ENCODE results near the gene PPP3CA. TPM values are rescaled to one million over a fixed set of nuclear protein-coding genes. Genes with fewer than 3 reads are reported as not detected.

The PPP3CA gene
- total RNA-seq, 1 donor from 2014 or later, result 78.8 TPM

DNA sequence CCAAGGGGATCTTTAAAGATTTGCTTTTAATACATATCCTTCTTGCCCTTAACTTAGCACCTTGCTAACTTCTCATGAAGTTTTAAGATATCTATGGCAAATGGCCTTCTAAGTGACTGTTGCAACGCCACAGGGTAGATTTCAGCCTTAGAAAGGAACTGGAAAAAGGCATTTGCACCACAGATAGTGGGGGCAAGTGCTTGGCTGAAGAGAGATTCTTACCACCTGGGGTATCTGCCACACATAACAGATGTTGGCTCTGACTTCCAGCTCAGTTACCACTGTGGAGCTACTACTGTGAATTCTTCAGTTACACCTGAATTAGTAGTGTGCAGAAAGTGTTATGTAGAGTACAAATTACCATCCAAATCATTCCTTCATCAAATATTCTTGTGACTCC, 302.6 kb downstream of the PPP3CA start:
- no peaks in the 10 kb centered on the region for H3K9me3 Mint-ChIP-seq
- TF ChIP-seq, protein P1, sequence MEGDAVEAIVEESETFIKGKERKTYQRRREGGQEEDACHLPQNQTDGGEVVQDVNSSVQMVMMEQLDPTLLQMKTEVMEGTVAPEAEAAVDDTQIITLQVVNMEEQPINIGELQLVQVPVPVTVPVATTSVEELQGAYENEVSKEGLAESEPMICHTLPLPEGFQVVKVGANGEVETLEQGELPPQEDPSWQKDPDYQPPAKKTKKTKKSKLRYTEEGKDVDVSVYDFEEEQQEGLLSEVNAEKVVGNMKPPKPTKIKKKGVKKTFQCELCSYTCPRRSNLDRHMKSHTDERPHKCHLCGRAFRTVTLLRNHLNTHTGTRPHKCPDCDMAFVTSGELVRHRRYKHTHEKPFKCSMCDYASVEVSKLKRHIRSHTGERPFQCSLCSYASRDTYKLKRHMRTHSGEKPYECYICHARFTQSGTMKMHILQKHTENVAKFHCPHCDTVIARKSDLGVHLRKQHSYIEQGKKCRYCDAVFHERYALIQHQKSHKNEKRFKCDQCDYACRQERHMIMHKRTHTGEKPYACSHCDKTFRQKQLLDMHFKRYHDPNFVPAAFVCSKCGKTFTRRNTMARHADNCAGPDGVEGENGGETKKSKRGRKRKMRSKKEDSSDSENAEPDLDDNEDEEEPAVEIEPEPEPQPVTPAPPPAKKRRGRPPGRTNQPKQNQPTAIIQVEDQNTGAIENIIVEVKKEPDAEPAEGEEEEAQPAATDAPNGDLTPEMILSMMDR (IDR thresholded peaks at IDR 0.05), result no peak
- peaks cover 37% of the 10 kb centered on the region for H3K36me3 Mint-ChIP-seq (ENCODE audit: low read depth)
- no peak for ATAC-seq (ENCODE audit: low read depth)
- ChIA-PET POLR2A (interaction anchor here (0.5 kb wide), 1 partner anchor 15 kb away, joined by 3 read pairs; no protein-coding TSS in a partner anchor), CTCF (no interaction called here)
- H3K27ac Mint-ChIP-seq, result no peak overlapping the region
- H3K27me3 Mint-ChIP-seq, result no peaks in the 10 kb centered on the region
- intact Hi-C loops (cut with micrococcal nuclease), result no loop called here
- H3K4me3 Mint-ChIP-seq, result no peak overlapping the region
- H3K4me1 Mint-ChIP-seq, result no peaks in the 10 kb centered on the region
- no peak for DNase-seq

DNA sequence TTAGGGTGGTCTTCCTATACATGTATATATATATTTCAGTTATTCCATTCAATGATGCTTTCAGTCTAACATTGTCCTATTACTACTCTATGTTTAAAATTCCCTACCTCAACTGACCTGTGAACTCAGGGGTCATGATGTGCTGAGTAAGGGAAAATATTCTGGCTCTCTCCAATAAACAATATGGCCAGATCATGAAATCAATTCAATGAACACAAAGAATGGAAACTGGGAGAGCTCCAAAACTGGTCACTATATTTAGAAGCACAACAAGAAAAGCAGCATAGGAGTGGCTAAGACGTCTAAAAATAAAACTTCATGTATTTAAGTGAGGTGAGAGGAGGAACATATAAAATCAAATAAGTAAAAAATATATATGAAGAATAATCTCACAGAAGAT, 304.5 kb downstream of the PPP3CA start:
- TF ChIP-seq, protein P1 (IDR thresholded peaks at IDR 0.05), result no peak
- Mint-ChIP-seq H3K4me1 (no peaks in the 10 kb centered on the region), H3K9me3 (no peaks in the 10 kb centered on the region), H3K27ac (no peak overlapping the region), H3K4me3 (no peak overlapping the region), H3K27me3 (no peaks in the 10 kb centered on the region), H3K36me3 (ENCODE audit: low read depth) (peaks cover 42% of the 10 kb centered on the region)
- ATAC-seq (ENCODE audit: low read depth) (no peak), DNase-seq (no peak)
- ChIA-PET POLR2A (no interaction called here), CTCF (no interaction called here)
- intact Hi-C loops (cut with micrococcal nuclease), result no loop called here

DNA sequence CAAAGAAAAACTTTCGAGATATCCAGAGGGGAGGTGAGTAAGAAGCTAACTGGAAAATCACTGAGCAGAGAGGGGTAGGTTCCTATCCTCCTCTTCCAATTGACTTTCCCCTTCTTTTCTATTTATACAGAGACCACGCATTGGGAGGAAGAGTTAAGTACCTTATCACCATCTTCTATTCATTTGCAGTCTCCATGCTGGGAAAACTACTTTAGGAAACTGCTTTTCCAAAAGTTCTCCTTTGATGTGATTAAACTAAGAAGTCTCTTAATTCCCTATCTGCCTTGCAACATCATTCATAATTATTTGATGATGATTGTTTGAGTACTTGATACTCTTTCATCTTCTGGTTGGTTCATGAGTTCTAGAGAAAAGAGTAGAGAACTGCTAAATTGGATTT, 306.6 kb downstream of the PPP3CA start:
- Mint-ChIP-seq H3K4me1 (no peaks in the 10 kb centered on the region), H3K27ac (no peak overlapping the region), H3K27me3 (no peaks in the 10 kb centered on the region), H3K4me3 (no peak overlapping the region), H3K36me3 (ENCODE audit: low read depth) (peaks cover 53% of the 10 kb centered on the region), H3K9me3 (no peaks in the 10 kb centered on the region)
- ATAC-seq (ENCODE audit: low read depth), result no peak
- ChIA-PET CTCF (no interaction called here), POLR2A (no interaction called here)
- TF ChIP-seq, protein P1 (IDR thresholded peaks at IDR 0.05), result no peak
- intact Hi-C loops (cut with micrococcal nuclease), result no loop called here
- no peak for DNase-seq

DNA sequence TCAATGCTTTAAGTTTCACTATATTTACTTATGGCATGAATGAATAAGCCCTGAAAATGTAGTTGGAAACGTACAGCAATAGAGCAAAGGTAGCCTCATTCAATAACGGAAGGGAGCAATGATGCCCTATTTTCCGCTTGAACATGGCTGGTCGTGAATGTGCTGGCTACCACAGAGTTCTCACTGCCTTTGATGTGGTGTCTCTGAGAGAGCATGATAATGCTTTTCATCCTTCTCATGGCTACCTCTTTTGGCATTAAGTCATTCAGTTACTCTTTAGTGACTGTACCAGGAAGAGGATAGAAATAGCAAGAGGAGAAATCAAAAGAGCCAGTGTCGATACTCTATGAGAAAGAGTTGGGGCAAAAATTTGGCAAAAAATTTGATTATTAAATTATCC, 308.0 kb downstream of the PPP3CA start:
- H3K27ac Mint-ChIP-seq, result no peak overlapping the region
- POLR2A ChIA-PET, result no interaction called here
- CTCF ChIA-PET, result no interaction called here
- H3K4me3 Mint-ChIP-seq, result no peak overlapping the region
- no peak for DNase-seq
- no peak for ATAC-seq (ENCODE audit: low read depth)
- H3K4me1 Mint-ChIP-seq, result no peaks in the 10 kb centered on the region
- intact Hi-C loops (cut with micrococcal nuclease), result no loop called here
- no peaks in the 10 kb centered on the region for H3K27me3 Mint-ChIP-seq
- no peaks in the 10 kb centered on the region for H3K9me3 Mint-ChIP-seq
- TF ChIP-seq, protein P1 (IDR thresholded peaks at IDR 0.05), result no peak
- peaks cover 48% of the 10 kb centered on the region for H3K36me3 Mint-ChIP-seq (ENCODE audit: low read depth)

DNA sequence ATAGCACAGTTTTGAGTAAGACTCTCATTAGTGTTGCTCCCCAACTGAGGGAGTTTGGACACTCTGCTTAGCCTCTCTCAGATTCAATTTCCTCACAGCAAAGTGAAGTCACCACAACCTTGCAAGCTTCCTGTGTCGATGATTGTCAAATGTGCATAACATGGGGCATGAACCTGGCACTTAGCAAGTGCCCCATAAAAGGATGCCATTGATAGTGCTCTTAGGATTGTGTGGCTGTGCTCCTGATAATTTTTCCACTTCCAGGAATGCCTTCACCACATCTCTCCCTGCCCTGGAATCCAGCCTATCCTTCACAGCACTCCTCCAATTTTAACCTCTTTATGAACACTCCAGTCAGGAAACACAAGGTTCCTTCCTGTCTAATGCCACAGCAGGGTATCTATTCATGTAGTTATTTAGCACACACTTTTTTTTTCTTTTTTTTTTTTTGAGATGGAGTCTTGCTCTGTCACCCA, 309.4 kb downstream of the PPP3CA start:
- Mint-ChIP-seq H3K4me1 (no peaks in the 10 kb centered on the region), H3K36me3 (ENCODE audit: low read depth) (peaks cover 57% of the 10 kb centered on the region), H3K9me3 (no peaks in the 10 kb centered on the region), H3K27ac (no peak overlapping the region), H3K4me3 (no peak overlapping the region), H3K27me3 (no peaks in the 10 kb centered on the region)
- no peak for DNase-seq
- ATAC-seq (ENCODE audit: low read depth), result no peak
- ChIA-PET POLR2A (no interaction called here), CTCF (no interaction called here)
- TF ChIP-seq, protein P1 (IDR thresholded peaks at IDR 0.05), result no peak
- intact Hi-C loops (cut with micrococcal nuclease), result no loop called here
